ENCODE data around the gene SNTG2.

The SNTG2 gene

GRCh38 chr2:1297372-1298159, 346.9 kb downstream of the SNTG2 start:
- no peaks in the 10 kb centered on the region for H3K27me3 ChIP-seq (ENCODE audit: control insufficient read depth, insufficient read depth, low read length)
- no peaks in the 10 kb centered on the region for H3K36me3 ChIP-seq (ENCODE audit: control insufficient read depth, low read depth, low read length)
- no peak overlapping the region for H3K27ac ChIP-seq (ENCODE audit: low read length)
- no peak overlapping the region for H3K9ac ChIP-seq (ENCODE audit: low read length)
- H3K4me1 ChIP-seq (ENCODE audit: control insufficient read depth, low read depth, low read length): no peaks in the 10 kb centered on the region
- H3K9me3 ChIP-seq (ENCODE audit: control insufficient read depth, low read depth, low read length): no peaks in the 10 kb centered on the region
- H3K4me3 ChIP-seq (ENCODE audit: low read length): no peak overlapping the region

DNA sequence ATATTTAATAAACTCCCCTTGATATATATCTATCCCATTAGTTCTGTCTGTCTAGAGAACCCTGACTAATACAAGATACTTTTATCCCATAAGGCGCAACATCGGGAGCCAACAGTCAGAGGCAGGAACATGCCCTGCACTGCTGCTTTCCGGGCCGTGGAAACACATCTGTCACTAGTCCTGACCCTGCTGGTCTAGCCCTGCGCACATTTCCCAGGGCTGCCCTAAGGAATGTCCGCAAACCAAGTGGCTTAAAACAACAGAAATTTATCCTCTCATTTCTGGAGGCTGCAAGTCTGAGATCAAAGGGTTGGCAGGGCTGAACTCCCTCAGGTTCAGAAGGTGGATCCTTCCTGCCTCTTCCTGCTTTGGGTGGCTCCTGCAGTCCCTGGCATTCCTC, 348.4 kb downstream of the SNTG2 start:
- no peaks in the 10 kb centered on the region for H3K27me3 ChIP-seq (ENCODE audit: control insufficient read depth, insufficient read depth, low read length)

GRCh38 chr2:1300284-1300683, 349.6 kb downstream of the SNTG2 start:
- H3K4me1 ChIP-seq (ENCODE audit: control insufficient read depth, low read depth, low read length): no peaks in the 10 kb centered on the region
- H3K9ac ChIP-seq (ENCODE audit: low read length): no peak overlapping the region
- H3K36me3 ChIP-seq (ENCODE audit: control insufficient read depth, low read depth, low read length): no peaks in the 10 kb centered on the region
- no peak overlapping the region for H3K4me3 ChIP-seq (ENCODE audit: low read length)
- no peaks in the 10 kb centered on the region for H3K9me3 ChIP-seq (ENCODE audit: control insufficient read depth, low read depth, low read length)
- H3K27me3 ChIP-seq (ENCODE audit: control insufficient read depth, insufficient read depth, low read length): no peaks in the 10 kb centered on the region
- H3K27ac ChIP-seq (ENCODE audit: low read length): no peak overlapping the region

More for the DNA sequence above, 348.4 kb downstream of the SNTG2 start:
- H3K4me1 ChIP-seq (ENCODE audit: control insufficient read depth, low read depth, low read length): no peaks in the 10 kb centered on the region
- no peak overlapping the region for H3K4me3 ChIP-seq (ENCODE audit: low read length)
- H3K27ac ChIP-seq (ENCODE audit: low read length): no peak overlapping the region
- no peaks in the 10 kb centered on the region for H3K9me3 ChIP-seq (ENCODE audit: control insufficient read depth, low read depth, low read length)
- H3K9ac ChIP-seq (ENCODE audit: low read length): no peak overlapping the region
- H3K36me3 ChIP-seq (ENCODE audit: control insufficient read depth, low read depth, low read length): no peaks in the 10 kb centered on the region

GRCh38 chr2:1301056-1301455, 350.4 kb downstream of the SNTG2 start:
- Histone ChIP-seq H3K9me3 (ENCODE audit: control insufficient read depth, low read depth, low read length) (no peaks in the 10 kb centered on the region), H3K4me3 (ENCODE audit: low read length) (no peak overlapping the region), H3K36me3 (ENCODE audit: control insufficient read depth, low read depth, low read length) (no peaks in the 10 kb centered on the region), H3K9ac (ENCODE audit: low read length) (no peak overlapping the region), H3K4me1 (ENCODE audit: control insufficient read depth, low read depth, low read length) (no peaks in the 10 kb centered on the region), H3K27me3 (ENCODE audit: control insufficient read depth, insufficient read depth, low read length) (no peaks in the 10 kb centered on the region), H3K27ac (ENCODE audit: low read length) (no peak overlapping the region)

DNA sequence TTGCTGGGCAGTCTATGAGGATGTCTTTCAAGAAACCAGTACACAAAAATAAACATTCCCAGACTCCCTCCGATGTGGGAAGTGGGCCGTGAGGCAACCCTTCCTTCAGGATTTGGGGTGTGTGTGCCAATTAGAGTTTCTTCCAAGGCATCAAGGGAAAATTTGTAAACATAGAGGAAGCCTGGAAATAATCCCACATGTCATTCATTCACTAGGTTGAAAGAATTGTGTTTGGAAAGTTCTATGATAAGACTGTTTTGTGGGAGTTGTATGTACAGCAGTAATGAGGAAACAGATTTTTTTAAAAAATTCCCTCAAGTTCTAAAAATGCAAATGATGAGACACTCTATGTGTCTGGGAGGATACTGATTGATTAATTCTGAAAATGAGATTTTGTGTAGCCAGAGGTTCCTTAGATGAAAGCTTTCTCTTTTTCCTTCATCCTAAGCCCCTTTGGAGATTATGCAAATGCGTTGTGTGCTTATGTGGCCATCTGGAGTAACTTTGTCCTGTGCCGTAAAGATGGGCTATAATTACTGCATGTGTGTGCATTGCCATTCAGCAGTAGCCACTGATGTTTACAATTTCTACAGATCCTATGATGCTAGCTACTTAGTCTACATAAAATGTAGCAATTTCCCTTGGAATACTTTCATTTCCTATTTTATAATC, 354.8 kb downstream of the SNTG2 start:
- Histone ChIP-seq H3K4me1 (ENCODE audit: control insufficient read depth, low read depth, low read length) (peaks cover 12% of the 10 kb centered on the region), H3K4me3 (ENCODE audit: low read length) (no peak overlapping the region), H3K9me3 (ENCODE audit: control insufficient read depth, low read depth, low read length) (no peaks in the 10 kb centered on the region), H3K27ac (ENCODE audit: low read length) (no peak overlapping the region), H3K27me3 (ENCODE audit: control insufficient read depth, insufficient read depth, low read length) (no peaks in the 10 kb centered on the region), H3K36me3 (ENCODE audit: control insufficient read depth, low read depth, low read length) (no peaks in the 10 kb centered on the region), H3K9ac (ENCODE audit: low read length) (no peak overlapping the region)

- no peaks in the 10 kb centered on the region for H3K9me3 ChIP-seq (ENCODE audit: control insufficient read depth, low read depth, low read length)
- no peaks in the 10 kb centered on the region for H3K36me3 ChIP-seq (ENCODE audit: control insufficient read depth, low read depth, low read length)
- H3K27ac ChIP-seq (ENCODE audit: low read length): no peak overlapping the region
- H3K4me1 ChIP-seq (ENCODE audit: control insufficient read depth, low read depth, low read length): peaks cover 12% of the 10 kb centered on the region
- H3K27me3 ChIP-seq (ENCODE audit: control insufficient read depth, insufficient read depth, low read length): no peaks in the 10 kb centered on the region
- H3K9ac ChIP-seq (ENCODE audit: low read length): no peak overlapping the region
- no peak overlapping the region for H3K4me3 ChIP-seq (ENCODE audit: low read length)
Observed at GRCh38 chr2:1306014-1306686, 355.5 kb downstream of the SNTG2 start.

- no peaks in the 10 kb centered on the region for H3K36me3 ChIP-seq (ENCODE audit: control insufficient read depth, low read depth, low read length)
- H3K4me3 ChIP-seq (ENCODE audit: low read length): no peak overlapping the region
- no peak overlapping the region for H3K27ac ChIP-seq (ENCODE audit: low read length)
- H3K9me3 ChIP-seq (ENCODE audit: control insufficient read depth, low read depth, low read length): no peaks in the 10 kb centered on the region
- H3K27me3 ChIP-seq (ENCODE audit: control insufficient read depth, insufficient read depth, low read length): no peaks in the 10 kb centered on the region
- H3K9ac ChIP-seq (ENCODE audit: low read length): no peak overlapping the region
- H3K4me1 ChIP-seq (ENCODE audit: control insufficient read depth, low read depth, low read length): peaks cover 12% of the 10 kb centered on the region
Observed at GRCh38 chr2:1306687-1307516, 356.3 kb downstream of the SNTG2 start.

- no peak overlapping the region for H3K4me3 ChIP-seq (ENCODE audit: low read length)
- no peak overlapping the region for H3K27ac ChIP-seq (ENCODE audit: low read length)
- no peaks in the 10 kb centered on the region for H3K36me3 ChIP-seq (ENCODE audit: control insufficient read depth, low read depth, low read length)
- no peaks in the 10 kb centered on the region for H3K27me3 ChIP-seq (ENCODE audit: control insufficient read depth, insufficient read depth, low read length)
- H3K4me1 ChIP-seq (ENCODE audit: control insufficient read depth, low read depth, low read length): peaks cover 12% of the 10 kb centered on the region
- no peak overlapping the region for H3K9ac ChIP-seq (ENCODE audit: low read length)
- H3K9me3 ChIP-seq (ENCODE audit: control insufficient read depth, low read depth, low read length): no peaks in the 10 kb centered on the region
Observed at GRCh38 chr2:1307670-1308069, 357.0 kb downstream of the SNTG2 start.

- no peaks in the 10 kb centered on the region for H3K27me3 ChIP-seq (ENCODE audit: control insufficient read depth, insufficient read depth, low read length)
- peaks cover 12% of the 10 kb centered on the region for H3K4me1 ChIP-seq (ENCODE audit: control insufficient read depth, low read depth, low read length)
- H3K9ac ChIP-seq (ENCODE audit: low read length): no peak overlapping the region
- no peak overlapping the region for H3K27ac ChIP-seq (ENCODE audit: low read length)
- no peaks in the 10 kb centered on the region for H3K36me3 ChIP-seq (ENCODE audit: control insufficient read depth, low read depth, low read length)
- no peak overlapping the region for H3K4me3 ChIP-seq (ENCODE audit: low read length)
- no peaks in the 10 kb centered on the region for H3K9me3 ChIP-seq (ENCODE audit: control insufficient read depth, low read depth, low read length)
Observed at GRCh38 chr2:1308678-1309077, 358.0 kb downstream of the SNTG2 start.

GRCh38 chr2:1309507-1309906, 358.9 kb downstream of the SNTG2 start:
- Histone ChIP-seq H3K36me3 (ENCODE audit: control insufficient read depth, low read depth, low read length) (no peaks in the 10 kb centered on the region), H3K9me3 (ENCODE audit: control insufficient read depth, low read depth, low read length) (no peaks in the 10 kb centered on the region), H3K27me3 (ENCODE audit: control insufficient read depth, insufficient read depth, low read length) (no peaks in the 10 kb centered on the region), H3K9ac (ENCODE audit: low read length) (no peak overlapping the region), H3K4me3 (ENCODE audit: low read length) (no peak overlapping the region), H3K4me1 (ENCODE audit: control insufficient read depth, low read depth, low read length) (peaks cover 12% of the 10 kb centered on the region), H3K27ac (ENCODE audit: low read length) (no peak overlapping the region)

DNA sequence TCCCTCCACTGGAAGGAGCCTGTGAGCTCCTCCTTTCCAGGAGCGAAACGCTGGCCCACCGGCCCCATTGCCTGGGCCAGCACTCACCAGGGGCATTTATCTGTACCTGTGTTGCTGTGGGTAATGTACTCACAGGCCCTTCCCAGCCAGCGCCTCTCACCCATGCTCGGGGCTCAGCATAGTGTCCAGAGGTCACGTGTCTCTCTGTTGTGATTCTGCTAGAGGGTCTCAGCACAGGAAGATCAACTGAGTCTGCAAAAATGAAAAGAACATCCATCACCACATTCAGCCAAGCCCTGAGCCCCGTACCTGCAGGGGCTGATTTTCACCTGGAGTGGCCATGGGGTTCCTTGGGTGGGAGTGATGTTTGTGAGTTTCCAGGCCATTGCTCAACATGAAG, 359.6 kb downstream of the SNTG2 start:
- Histone ChIP-seq H3K36me3 (ENCODE audit: control insufficient read depth, low read depth, low read length) (no peaks in the 10 kb centered on the region), H3K9ac (ENCODE audit: low read length) (no peak overlapping the region), H3K27me3 (ENCODE audit: control insufficient read depth, insufficient read depth, low read length) (no peaks in the 10 kb centered on the region), H3K27ac (ENCODE audit: low read length) (no peak overlapping the region), H3K4me1 (ENCODE audit: control insufficient read depth, low read depth, low read length) (peaks cover 12% of the 10 kb centered on the region), H3K4me3 (ENCODE audit: low read length) (no peak overlapping the region), H3K9me3 (ENCODE audit: control insufficient read depth, low read depth, low read length) (no peaks in the 10 kb centered on the region)
